GM15510 (cell line): ENCODE results near the gene SLC9A9.

Experiments used
- POLR2A ChIP-seq: IDR thresholded peaks from 3 replicates; pipeline ENCODE4 v1.6.1; 2011; ENCODE audit warnings: borderline replicate concordance; ENCODE audit not compliant: insufficient read length; ENCODE audit errors: extremely low read depth

Gene SLC9A9

GRCh38 chr3:143273975-143274690 is 574.1 kb downstream of the SLC9A9 start:
- no peak for TF ChIP-seq POLR2A

DNA sequence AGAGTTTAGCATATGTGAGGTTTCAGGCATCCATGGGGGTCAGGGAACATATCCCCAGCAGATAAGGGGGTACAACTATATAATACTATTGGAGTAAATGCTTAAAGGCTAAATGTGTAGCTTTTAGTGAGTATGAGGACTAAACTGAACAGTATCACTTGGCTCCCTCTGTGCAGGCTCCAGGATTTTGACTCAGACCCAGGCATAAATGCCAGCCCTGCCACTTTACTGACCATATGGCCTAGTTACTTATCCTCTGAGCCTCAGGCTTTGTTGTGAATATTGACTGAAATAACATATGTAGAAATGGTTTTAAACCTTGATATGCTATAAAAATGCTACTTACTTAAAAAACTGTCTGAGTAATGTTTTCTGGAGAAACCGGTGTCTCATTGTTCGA is 577.1 kb downstream of the SLC9A9 start:
- TF ChIP-seq POLR2A = no peak

GRCh38 chr3:143269741-143270140 is 578.5 kb downstream of the SLC9A9 start:
- no peak for TF ChIP-seq POLR2A

- TF ChIP-seq POLR2A = no peak
These were observed 580.3 kb downstream of the SLC9A9 start for GRCh38 chr3:143267989-143268388.

GRCh38 chr3:143266927-143267326 is 581.3 kb downstream of the SLC9A9 start:
- TF ChIP-seq POLR2A = no peak

DNA sequence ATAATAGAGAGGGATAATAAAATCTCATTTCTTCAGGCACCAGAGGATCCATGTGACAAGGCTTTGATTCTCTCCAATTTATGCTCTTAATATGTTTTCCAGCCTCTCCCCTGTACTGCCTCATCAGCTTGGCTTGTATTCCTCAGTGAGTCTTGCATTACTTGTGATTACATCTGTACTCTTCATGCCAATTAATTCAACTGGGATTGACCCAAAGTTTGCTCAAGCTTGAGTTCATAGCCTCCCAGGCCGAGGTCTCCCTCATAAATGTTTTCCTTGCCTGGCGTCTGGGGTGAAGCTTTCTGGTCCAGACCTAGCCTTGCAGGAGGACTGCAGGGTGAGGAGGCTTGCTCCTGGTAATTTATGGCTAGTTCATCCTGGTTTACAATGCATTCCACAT is 581.8 kb downstream of the SLC9A9 start:
- TF ChIP-seq POLR2A = no peak

DNA sequence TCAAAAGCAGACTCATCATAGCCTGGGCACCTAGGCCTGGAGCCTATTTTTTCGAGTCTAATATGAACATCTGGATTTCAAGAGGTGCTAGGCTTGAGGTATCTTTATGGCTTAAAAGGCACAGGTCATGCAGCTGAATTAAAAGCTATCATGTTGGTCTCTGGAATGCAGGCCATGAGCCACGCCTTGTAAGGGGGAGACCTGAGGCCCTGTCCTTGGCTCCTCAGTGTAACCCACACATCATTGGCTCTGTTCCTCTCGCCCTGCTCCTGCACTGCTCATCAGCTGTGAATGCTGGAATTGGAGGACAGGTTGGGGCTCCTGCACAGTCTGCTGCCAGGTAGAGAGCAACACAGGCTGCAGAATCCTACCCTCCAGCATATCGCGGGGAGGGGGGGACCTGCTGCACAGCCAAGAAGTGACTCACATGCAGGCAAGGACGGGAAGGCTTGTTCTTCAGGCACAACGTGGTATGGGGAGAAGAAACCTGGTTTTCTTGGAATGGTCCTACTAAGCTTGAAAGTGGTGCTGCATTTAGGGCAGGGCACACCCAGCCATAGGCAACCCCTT is 582.7 kb downstream of the SLC9A9 start:
- TF ChIP-seq POLR2A = no peak

- no peak for TF ChIP-seq POLR2A
These were observed 584.3 kb downstream of the SLC9A9 start for GRCh38 chr3:143263852-143264513.

DNA sequence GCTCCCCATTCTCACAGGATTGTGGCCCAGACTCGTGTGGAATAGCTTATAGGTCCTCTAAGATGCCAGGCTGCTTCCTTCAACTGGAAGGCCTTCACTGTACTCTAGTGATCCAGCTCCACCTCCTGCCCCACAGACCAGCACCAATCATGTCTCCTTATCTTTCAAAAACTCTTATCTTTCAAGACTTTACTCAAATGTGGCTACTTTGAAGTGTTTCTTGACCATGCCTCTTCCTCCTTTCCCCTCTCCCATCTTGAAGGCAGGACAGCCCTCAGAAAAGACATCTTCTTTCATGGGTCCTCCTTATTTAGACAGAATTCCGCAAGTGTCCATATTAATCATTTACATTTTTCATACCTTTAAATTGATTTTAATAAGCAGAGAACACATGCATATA is 586.4 kb downstream of the SLC9A9 start:
- TF ChIP-seq POLR2A = no peak

DNA sequence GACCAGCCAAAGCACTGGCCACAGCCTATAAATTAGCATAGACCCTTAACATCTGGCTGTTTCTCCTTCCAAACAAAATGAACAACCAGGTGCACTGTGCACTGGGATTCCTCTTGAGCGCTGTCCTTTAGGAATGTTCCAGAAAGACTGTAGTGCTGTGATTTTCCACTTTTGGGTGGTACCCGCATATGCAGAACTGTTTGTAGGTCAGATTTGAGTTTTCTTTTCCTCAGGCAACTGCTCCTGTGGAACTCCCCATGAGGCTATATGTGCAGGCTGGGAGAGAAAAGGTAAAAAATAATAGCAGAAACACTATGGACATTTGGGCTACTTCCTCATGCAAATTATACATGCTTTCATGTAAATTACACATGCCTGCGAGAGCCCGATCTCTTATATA is 589.6 kb downstream of the SLC9A9 start:
- TF ChIP-seq POLR2A = no peak

DNA sequence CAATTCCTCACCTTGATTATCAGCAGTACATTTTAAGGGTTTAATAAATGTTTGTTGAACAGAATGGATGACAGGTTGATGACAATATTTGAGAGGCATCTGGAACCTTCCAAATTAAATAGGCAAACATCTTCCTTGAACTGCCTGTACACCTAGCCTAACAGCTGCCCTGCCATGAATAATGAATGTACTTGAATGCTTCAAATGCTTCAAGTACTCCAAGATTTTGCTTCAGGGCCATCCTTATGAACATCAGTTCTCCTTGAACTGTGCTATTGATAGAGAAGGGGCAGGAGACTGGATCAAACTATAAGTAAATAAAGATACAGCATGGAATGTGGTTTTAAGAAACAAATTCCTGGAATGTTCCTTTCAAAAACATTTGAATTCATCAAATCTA is 591.9 kb downstream of the SLC9A9 start:
- TF ChIP-seq POLR2A = no peak

GRCh38 chr3:143255739-143256138 is 592.5 kb downstream of the SLC9A9 start:
- TF ChIP-seq POLR2A = no peak

DNA sequence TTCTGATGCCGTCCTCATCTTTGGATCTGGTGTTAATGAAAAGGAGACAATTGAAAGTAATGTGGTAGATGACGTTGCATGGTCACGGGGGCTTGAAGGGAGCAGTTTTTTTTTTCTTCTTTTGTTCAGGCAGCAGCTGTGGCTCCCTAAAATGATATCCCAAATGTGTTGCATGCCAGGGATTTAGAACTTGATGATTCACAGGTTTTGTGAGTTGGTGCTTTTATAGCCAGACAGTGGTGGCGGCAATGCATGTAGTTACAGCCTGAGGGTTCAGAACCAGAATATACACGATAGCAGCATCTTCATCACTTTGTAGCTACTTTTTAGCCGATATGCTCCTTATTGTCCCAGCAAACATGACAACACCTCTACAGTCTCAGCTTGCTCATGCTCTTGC is 595.3 kb downstream of the SLC9A9 start:
- TF ChIP-seq POLR2A = no peak

- no peak for TF ChIP-seq POLR2A
These were observed 599.3 kb downstream of the SLC9A9 start for GRCh38 chr3:143249014-143249413.

- TF ChIP-seq POLR2A = no peak
These were observed 601.2 kb downstream of the SLC9A9 start for GRCh38 chr3:143247073-143247472.

- TF ChIP-seq POLR2A = no peak
These were observed 602.6 kb downstream of the SLC9A9 start for GRCh38 chr3:143245692-143246091.

- no peak for TF ChIP-seq POLR2A
These were observed 603.7 kb downstream of the SLC9A9 start for GRCh38 chr3:143244516-143245063.

DNA sequence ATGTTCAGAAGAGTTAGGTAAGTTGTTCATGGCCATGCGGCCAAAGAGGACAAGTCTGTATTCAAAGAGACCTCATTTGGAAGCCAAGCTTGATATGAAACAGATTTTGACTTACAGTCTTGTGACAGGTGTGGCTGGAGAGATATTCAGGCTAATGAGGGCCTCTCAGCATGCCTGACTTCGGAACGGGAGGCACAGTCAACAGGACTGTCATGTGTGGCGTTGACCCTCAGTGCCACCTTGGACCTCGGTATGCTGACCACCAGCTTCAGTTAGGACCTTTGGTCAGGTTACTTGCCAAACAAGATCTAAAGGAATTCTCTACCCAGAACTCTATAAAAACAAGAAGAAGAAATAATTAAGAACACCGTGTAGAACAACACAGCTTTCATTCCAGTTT is 604.6 kb downstream of the SLC9A9 start:
- no peak for TF ChIP-seq POLR2A
